ENCODE results near the gene VSIG10L.
A peak's percentile ranks its signal among the peaks of the same experiment; 100 is the strongest.

VSIG10L gene

DNA sequence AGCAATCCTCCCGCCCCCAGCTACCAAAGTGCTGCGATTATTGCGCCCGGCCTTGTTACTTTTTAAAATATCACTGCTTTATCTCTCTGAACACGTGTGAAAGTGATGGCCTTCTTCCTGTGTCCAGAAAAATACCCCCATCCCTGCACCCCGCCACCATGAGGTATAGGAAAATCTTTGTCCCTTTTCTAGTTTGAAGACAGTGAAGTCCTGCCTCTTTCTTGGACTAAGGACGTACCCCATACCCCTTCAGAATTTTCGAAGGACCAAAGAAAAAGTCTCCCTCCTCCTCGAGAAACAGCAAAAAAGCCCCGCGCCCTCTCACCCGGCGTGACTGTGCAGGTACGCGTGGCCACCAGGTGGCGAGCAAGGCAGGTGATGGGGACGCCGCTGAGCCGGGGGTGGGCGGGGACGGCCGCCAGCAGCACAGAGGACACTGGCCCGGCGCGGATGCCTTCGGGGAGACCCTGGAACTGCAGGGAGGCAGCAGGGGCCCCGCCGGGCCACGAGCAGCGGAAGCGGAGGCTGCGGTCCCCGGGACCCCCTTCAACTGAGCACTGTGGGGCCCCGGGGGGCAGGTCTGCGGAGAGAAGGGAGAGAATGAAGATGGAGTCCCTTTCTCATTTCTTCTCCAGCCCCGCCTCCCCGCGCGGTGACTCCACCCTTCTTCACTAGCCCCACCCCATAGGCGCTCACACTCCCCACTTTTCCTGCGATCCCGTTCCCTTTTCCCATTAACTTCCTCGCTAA is 3.2 kb downstream of the VSIG10L start:
- DNase-seq (ENCODE audit: low read depth in 2 of 2): peak; percentile 69 to 79

DNA sequence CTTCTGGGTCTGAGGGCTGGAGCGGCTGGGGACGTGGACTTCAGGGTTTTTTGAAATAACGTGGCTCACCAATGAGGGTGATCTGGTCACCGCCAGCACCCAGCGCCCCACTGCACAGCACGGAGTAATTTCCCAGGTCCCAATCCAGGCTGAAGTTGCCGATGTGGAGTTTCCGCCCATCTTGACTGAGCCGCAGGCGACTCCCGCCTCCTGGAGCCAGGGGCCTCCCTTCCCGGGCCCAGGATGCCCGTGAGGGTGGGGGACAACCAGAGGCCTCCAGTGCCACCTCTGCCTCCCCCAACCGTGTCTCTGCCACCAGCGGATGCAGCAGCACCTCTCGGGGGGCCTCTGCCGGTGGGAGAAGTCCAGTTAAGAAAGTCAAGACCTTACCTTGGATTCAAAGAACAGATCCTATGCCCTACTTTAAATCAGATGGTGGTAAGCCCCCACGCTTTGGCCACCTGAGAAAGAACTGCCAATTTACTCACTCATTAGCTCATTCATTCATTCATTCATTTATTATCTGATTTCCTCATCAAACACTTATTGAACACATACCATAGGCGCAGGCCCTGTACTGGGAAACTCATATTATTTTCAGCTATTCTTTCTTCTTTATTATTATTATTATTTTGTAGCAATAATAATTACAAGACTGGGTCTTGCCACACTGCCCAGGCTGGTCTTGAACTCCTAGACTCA is 3.9 kb downstream of the VSIG10L start:
- no peak for DNase-seq (ENCODE audit: low read depth in 2 of 2)

DNA sequence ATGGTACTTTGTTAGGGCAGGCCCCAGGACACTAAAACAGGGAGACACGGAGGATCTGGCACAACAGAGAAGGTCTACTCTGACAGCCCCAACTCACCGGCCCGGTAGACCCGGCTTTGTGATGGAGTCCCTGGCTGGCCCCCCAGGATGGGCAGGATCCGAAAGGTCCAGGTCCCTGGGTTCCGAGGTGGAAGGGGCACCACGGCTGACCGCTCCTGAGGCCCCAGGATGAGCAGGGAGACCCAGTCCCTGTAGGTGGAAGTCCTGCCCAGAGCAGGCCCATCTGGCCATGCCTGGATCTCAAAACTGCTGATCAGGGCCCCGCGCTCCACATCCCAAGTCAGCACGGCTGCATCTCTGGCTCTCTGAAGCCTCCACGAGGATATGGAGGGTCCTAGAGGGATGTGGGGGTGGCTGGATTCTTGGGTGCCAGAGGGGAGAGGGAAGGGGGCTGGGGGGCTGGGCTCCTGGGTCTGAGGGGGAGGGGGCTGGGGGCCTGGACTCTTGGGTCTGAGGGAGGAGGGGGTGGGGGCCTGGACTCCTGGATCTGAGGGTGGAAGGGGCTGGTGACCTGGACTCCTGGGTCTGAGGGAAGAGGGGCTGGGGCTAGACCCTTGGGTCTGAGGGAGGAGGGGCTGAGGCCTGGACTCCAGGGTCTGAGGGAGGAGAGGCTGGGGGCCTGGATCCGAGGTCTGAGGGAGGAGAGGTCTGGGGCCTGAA is 4.6 kb downstream of the VSIG10L start:
- DNase-seq (ENCODE audit: low read depth in 2 of 2): no peak

DNA sequence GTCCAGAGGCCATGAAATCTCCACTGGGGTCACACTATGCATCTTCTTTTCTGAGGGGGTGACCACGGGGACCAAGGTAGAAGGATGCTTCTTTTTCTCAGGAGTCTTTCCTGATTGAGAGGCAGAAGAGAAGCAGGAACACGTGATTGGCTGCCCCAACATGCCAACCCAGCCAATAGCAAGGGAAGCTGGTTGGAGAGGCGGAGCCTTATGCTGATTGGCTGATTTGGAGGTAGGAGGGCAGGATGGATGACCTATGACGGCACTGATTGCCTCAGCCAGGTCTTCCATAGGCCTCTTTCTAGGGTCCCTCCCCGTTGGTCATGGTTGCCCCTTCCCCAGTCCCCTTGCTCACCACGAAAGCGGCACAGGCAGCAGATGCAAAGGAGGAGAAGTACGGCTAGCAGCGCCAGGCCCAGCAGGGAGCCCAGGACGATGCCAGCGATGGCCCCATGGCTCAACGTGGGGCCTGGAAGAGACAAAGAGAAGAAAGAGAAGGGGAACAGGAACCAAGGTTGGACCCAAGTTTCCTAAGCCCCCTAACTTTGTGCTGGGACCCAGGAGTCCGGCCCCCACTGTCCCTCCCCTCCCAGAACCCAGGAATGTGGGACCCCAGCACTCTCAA is 8.0 kb downstream of the VSIG10L start:
- DNase-seq (ENCODE audit: low read depth in 2 of 2): no peak

DNA sequence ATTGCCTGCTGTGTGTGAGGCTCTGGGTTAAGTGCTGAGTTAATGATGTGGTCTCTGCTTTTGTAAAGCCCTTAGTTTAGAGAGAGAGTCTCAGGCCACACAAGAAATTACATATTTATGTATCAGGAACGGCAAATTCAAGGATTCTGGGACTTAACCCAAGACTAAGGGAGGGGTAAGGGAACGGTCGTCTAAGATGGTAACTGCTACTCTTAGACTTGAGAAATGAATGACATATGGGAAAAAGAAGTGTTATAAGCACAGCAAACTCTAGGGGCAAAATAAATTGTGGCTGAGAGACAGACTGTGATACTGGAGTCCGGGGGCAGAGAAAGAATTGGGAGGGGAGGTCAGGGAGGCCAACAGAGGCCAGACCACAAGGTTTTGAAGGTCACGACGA is 10.2 kb downstream of the VSIG10L start:
- no peak for DNase-seq (ENCODE audit: low read depth in 2 of 2)

DNA sequence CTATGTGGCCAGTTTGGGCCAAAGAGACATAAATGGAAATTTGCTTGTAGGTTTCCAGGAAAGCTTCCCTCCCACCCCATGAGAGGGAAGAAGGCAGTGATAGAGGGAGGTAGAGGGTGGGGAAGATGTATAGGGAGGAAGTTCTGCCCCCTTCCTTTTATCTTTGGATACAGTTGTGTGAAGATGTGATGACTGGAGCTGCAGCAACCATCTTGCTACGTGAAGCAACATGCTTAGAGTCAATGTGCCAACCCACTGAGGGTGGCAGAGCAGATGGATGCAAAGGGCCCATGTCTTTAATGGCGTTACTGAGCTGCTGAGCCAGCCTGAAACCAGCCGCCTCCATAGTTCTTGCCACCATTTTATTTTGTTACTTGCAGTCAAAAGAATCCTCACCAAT is 10.7 kb downstream of the VSIG10L start:
- DNase-seq (ENCODE audit: low read depth in 2 of 2): no peak

DNA sequence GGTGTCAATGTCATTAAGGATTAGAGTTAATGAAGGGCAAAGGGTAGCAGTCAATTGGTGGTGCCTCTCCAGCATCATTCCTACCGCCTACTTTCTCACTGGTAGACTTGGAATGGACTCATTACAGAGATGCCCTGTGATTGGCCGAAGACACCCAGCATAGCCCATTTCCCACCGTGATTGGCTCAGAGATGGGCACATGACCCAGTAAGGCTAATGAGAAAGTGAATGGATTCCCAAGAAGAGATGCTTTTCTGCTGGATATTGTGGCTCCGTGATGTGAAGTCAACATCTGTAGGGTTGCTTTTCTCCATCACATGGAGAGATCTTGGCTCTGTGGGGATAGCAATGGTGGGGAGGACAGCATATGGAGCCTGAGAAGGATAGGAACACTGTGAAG is 11.6 kb downstream of the VSIG10L start:
- no peak for DNase-seq (ENCODE audit: low read depth in 2 of 2)

DNA sequence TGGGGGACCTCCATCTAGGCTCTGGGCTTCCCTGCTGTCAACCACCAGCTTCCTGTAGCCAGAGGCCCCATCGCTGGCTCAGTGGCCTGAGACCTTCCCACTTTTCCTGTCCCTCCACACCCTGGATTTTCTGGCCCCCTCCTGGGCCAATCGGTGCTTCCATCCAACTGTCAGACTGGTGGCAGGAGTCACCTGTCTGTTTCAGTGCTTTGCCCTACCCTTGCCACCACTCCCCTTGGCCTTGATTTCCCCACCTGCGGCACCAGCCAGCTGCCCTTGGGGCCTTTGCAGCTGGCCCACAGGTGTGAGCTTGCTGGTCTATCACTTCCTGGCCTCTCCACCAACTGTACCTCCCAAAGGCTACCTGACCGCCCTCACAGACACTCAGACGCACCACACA is 12.5 kb downstream of the VSIG10L start:
- no peak for DNase-seq (ENCODE audit: low read depth in 2 of 2)

DNA sequence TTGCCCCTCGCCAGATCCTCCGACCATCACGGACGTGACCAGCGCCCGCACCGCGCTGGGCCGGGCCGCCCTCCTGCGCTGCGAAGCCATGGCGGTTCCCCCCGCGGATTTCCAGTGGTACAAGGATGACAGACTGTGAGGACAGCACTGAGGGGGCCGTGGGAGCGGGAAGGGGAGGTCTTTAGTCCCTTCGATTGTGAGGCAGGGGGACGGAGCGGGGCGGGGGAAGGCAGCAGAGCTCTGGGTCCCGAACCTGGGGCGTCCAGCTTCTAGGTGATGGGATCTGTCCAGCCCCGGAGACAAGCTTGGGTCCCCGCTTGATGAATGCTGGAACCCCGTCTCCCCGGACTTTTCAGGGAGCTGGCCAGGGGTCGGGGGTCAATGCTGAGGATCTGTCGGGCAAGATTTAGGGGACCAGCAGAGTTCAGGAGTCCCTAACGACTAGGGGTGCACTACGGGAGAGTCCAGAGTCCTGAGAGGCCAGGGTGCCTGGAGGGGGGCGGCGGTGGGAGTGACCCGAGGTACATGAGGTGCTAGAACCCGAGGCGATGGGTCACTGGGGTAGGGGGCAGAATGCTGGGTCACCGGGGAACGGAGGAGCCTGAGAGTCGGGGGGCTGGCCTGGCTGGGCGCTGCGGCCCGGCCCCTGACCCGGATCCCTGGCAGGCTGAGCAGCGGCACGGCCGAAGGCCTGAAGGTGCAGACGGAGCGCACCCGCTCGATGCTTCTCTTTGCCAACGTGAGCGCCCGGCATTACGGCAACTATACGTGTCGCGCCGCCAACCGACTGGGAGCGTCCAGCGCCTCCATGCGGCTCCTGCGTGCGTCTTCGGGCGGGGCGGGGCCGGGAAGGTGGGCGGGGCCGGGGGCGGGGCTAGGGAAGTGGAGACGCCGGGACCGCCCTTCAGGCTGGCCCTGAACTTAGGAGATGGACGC is 14.6 kb downstream of the VSIG10L start:
- DNase-seq (ENCODE audit: low read depth in 2 of 2): peak in 1 of 2 donors; percentile 21

DNA sequence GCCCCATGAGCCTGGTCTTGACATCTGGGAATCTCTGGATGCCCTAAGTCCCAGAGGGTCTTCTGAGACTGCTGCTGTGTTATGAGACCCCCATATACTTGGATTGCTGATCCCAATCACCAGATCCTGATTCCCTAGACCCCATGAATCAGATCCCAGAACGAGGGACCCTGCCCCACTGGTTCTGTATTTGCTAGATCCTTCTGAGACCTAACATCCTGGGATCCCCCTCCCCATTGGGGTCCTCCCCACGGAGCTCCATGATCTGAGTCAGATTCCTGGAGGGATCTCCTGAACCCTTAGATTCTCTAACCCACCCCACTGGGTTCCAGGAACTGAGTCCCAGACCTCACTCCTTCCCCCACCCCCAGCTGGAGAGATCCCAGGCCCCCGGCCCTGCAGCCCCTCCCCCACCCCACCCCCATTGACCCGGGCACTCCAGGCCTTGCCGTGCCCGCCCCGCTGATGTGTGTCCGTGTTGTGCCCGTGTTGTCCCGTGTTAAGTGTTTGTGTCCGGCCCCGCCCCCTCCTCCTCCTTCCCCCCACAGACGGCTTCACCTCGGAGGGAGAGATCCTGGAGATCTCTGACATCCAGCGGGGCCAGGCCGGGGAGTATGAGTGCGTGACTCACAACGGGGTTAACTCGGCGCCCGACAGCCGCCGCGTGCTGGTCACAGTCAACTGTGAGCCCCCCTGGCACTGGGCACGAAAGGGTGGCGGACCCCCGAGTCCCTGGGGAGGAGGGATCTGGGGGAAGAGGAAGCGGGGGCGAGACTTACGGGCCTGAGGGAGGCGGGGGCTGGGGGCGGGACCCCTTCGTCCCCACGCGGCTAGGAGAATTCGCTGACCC is 15.5 kb downstream of the VSIG10L start:
- no peak for DNase-seq (ENCODE audit: low read depth in 2 of 2)

DNA sequence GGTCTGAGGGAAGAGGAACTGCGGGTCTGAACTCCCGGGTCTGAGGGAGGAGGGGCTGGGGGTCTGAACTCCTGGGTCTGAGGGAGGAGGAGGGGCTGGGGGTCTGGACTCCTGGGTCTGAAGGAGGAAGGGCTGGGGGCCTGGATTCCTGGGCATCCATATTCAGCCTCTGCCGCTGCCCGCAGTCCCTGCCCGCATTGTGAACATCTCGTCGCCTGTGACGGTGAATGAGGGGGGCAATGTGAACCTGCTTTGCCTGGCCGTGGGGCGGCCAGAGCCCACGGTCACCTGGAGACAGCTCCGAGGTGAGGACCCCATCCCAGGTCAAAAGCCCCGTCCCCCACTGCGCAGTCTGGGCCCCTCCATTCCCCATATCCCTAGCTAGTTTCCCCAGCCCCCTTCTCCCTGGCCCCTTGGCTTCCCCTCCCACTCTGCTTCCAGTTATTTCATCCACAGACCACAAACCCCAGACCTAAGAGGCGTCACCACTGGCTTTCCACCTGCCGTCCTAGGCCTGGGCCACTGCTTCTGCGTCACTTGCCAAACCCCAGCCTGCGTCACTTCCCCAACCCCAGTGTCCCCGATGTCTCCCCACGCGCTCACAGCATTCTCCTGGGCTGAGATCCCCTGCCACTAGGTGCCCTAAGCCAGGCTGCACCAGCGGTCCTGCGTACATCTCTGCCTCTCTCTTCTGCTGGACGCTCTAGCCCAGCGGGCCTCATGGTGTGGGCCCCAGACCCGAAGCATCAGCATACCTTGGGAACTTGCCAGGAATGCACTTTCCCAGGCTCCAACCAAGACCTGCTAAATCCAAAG is 16.6 kb downstream of the VSIG10L start:
- no peak for DNase-seq (ENCODE audit: low read depth in 2 of 2)

DNA sequence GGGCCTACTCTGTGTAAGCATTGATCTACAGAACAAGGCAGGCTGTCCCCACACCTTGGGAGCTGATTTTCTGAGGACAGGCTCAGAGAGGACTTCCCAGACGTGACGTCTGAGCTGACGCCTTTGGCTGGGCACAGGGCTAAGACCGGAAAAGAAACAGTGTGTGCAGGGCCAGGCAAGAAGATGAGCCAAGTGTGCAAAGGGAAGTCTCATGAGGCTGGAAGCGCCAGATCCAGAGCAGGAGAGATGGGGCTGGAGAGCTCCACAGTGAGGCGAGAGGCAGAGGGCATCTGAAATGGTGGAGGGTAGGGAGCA is 17.8 kb downstream of the VSIG10L start:
- DNase-seq (ENCODE audit: low read depth in 2 of 2): no peak

DNA sequence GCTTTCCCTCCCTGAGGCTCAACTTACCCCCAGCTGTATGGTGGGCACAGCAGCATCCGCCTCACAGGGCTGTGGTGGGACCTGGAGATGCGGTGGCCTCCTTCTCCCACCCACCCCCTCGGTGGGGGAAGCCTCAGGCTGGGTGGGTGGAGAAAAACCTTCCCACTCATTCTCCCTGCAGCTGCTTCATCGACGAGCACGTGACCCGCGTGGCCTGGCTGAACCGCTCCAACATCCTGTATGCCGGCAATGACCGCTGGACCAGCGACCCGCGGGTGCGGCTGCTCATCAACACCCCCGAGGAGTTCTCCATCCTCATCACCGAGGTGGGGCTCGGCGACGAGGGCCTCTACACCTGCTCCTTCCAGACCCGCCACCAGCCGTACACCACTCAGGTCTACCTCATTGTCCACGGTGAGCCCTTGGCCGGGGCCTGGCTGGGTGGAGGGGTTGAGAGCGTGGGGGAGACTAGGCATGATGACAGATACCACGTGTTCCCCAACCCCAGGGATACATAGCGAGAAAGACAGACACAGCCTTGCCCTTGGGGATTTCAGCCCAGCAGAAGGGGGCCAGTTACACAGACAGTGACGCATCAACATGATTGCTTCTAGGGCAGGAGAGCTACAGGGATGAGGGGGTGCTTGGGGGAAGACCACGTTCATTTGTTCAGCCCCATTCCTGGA is 18.3 kb downstream of the VSIG10L start:
- no peak for DNase-seq (ENCODE audit: low read depth in 2 of 2)

DNA sequence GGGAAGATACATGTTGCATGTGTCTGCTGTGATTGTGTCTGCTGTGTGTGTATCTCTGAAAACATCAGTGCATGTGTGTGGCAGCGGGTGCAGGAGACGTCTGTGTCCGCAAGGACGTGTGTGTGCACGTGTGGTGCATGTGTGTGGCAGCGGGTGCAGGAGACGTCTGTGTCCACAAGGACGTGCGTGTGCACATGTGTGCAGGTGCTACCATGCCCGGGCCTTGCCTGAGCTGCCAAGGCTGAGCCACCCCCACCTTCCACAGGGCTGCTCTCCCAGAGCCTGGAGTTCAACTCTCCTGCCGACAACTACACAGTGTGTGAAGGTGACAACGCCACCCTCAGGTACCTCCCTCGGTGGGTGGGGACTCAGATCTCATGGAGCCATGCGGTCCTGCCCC is 20.1 kb downstream of the VSIG10L start:
- no peak for DNase-seq (ENCODE audit: low read depth in 2 of 2)

DNA sequence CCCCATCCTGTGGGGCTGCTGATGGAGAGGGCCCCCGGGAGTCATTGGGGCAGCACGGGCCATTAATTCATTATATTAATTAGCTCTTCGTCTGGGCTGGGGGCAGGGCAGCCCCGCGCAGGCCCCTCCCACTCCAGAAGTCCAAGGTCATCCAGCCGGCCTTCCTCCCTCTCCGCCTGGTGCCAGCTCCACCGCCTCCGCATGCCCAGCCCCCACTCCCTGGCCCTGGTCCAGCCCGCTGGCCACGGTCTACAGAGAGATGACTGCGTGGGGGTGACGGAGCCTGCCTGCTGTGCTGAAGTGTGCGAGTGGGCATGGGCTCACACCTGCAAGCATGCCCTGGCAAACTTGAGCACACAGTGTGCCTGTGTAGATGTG is 21.7 kb downstream of the VSIG10L start:
- no peak for DNase-seq (ENCODE audit: low read depth in 2 of 2)

DNA sequence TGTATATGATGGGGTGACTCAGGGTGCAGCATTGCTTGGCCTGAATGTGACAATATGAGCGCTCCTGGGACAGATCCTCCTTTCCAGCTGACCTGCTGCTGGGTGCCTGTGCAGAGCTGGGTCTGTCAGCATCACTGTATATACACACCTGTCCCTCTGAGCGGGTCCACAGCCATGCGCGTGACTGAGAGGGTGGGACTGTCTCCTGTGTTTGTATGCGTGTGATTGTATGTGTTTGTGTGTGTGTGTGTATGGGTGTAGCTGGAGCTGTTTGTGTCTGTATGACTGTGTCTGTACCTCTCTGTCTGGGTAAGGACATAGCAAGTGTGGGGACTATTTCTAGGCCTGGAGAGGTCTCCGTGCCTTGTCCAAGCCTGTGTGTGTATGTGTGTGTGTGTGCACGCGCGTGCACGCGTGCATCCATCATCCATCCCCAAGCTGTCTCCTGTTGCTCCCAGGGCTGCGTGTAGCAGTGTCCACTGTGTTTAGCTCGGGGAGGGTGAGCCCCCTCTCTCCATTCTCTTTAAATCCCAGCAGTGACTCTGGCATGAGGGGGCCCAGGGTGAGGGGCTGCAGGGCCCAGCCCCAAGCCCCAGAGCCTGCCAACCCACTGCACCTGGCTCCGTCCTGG is 22.2 kb downstream of the VSIG10L start:
- DNase-seq (ENCODE audit: low read depth in 2 of 2): no peak

DNA sequence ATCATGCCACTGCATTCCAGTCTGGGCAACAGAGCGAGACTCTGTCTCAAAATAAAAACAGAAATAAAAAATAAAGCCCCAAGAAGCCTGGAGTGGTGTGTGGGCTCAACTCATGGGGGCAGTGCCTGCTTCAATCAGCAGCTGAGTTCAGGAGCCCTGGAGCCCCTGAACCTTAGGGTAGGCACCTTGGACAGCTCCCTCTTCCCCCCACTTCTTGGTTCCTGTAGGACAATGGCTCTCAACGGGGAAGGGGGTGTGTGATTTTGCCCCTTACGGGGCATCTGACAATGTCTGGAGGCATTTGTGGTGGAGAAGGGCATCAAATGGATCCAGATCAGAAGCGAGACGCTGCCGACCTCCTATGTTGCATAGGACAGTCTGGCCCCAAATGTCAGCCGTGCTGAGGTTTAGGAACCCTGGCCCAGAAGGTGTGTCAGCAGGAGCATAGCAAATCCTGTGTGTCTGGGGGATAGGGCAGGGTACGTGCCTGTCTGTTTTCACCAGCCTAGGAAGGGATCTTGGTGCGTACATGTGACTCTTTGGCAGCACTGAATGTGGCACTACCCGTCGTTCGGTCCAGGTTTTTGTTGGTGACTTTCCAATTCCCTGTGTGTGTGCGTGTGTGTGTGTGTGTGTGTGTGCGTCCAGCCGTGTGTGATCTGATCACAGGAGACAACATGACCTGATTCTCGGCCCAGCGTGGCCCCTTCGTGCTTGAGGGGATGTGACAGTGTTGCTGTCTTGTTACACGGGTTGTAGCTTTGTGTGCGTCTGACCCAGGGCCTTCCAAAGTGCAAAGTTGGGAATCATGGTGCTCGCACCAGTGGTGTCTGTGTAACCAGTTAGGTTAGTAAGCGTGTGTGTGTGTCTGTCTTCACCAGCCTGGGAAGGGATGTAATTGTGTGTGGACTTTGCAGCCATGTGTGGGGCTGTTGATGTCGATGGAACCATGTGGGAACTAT is 23.0 kb downstream of the VSIG10L start:
- no peak for DNase-seq (ENCODE audit: low read depth in 2 of 2)
